ENCODE data around the gene NPDC1. TPM values are rescaled to one million over a fixed set of nuclear protein-coding genes. Genes with fewer than 3 reads are reported as not detected.
A peak's percentile ranks its signal among the peaks of the same experiment; 100 is the strongest.
"Not testable (repeated sequence)": the region's sequence is repeated elsewhere in the genome, so short reads cannot be mapped to it uniquely, and the experiment has no call there.

The NPDC1 gene
- total RNA-seq, 1 donor from 2014 or later = 62.0 TPM

GRCh38 chr9:137035507-137035834, 10.5 kb downstream of the NPDC1 start:
- H3K9me3 Mint-ChIP-seq (ENCODE audit: low read depth) = no peaks in the 10 kb centered on the region
- no peak overlapping the region for H3K27ac Mint-ChIP-seq
- H3K36me3 Mint-ChIP-seq (ENCODE audit: insufficient read depth) = peaks cover 2% of the 10 kb centered on the region
- H3K4me3 Mint-ChIP-seq (ENCODE audit: low read depth) = no peak overlapping the region
- no peak for DNase-seq (ENCODE audit: low spot score, unreplicated experiment)
- H3K4me1 Mint-ChIP-seq (ENCODE audit: low read depth) = no peaks in the 10 kb centered on the region
- H3K27me3 Mint-ChIP-seq = peaks cover 3% of the 10 kb centered on the region
- no peak for TF ChIP-seq CTCF (IDR thresholded peaks at IDR 0.05; ENCODE audit: unreplicated experiment)

GRCh38 chr9:137034709-137035506, 11.1 kb downstream of the NPDC1 start:
- Mint-ChIP-seq H3K36me3 (ENCODE audit: insufficient read depth) (peaks cover 2% of the 10 kb centered on the region), H3K9me3 (ENCODE audit: low read depth) (no peaks in the 10 kb centered on the region), H3K4me3 (ENCODE audit: low read depth) (no peak overlapping the region), H3K4me1 (ENCODE audit: low read depth) (no peaks in the 10 kb centered on the region), H3K27ac (no peak overlapping the region), H3K27me3 (peaks cover 3% of the 10 kb centered on the region)
- TF ChIP-seq CTCF (IDR thresholded peaks at IDR 0.05; ENCODE audit: unreplicated experiment) = peak; percentile 87
- DNase-seq (ENCODE audit: low spot score, unreplicated experiment) = peak; percentile 75

GRCh38 chr9:137034039-137034708, 11.8 kb downstream of the NPDC1 start:
- Mint-ChIP-seq H3K4me1 (ENCODE audit: low read depth) (no peaks in the 10 kb centered on the region), H3K27ac (no peak overlapping the region), H3K4me3 (ENCODE audit: low read depth) (no peak overlapping the region), H3K36me3 (ENCODE audit: insufficient read depth) (peaks cover 2% of the 10 kb centered on the region), H3K27me3 (peaks cover 3% of the 10 kb centered on the region), H3K9me3 (ENCODE audit: low read depth) (no peaks in the 10 kb centered on the region)
- DNase-seq (ENCODE audit: low spot score, unreplicated experiment) = no peak
- TF ChIP-seq CTCF (IDR thresholded peaks at IDR 0.05; ENCODE audit: unreplicated experiment) = no peak

- not testable (repeated sequence) for H3K4me1 Mint-ChIP-seq (ENCODE audit: low read depth); H3K27me3 Mint-ChIP-seq; H3K27ac Mint-ChIP-seq; H3K4me3 Mint-ChIP-seq (ENCODE audit: low read depth); H3K9me3 Mint-ChIP-seq (ENCODE audit: low read depth); DNase-seq (ENCODE audit: low spot score, unreplicated experiment); H3K36me3 Mint-ChIP-seq (ENCODE audit: insufficient read depth)
Observed at GRCh38 chr9:137033481-137033880, 12.5 kb downstream of the NPDC1 start.

- Mint-ChIP-seq H3K27me3 (peaks cover 3% of the 10 kb centered on the region), H3K4me3 (ENCODE audit: low read depth) (no peak overlapping the region), H3K27ac (no peak overlapping the region), H3K36me3 (ENCODE audit: insufficient read depth) (no peaks in the 10 kb centered on the region), H3K9me3 (ENCODE audit: low read depth) (no peaks in the 10 kb centered on the region), H3K4me1 (ENCODE audit: low read depth) (no peaks in the 10 kb centered on the region)
- no peak for DNase-seq (ENCODE audit: low spot score, unreplicated experiment)
- TF ChIP-seq CTCF (IDR thresholded peaks at IDR 0.05; ENCODE audit: unreplicated experiment) = no peak
Observed at GRCh38 chr9:137032858-137033257, 13.1 kb downstream of the NPDC1 start.
